Measurements from ENCODE around the gene RAB7A.
A peak's percentile ranks its signal among the peaks of the same experiment; 100 is the strongest.

Gene RAB7A

DNA sequence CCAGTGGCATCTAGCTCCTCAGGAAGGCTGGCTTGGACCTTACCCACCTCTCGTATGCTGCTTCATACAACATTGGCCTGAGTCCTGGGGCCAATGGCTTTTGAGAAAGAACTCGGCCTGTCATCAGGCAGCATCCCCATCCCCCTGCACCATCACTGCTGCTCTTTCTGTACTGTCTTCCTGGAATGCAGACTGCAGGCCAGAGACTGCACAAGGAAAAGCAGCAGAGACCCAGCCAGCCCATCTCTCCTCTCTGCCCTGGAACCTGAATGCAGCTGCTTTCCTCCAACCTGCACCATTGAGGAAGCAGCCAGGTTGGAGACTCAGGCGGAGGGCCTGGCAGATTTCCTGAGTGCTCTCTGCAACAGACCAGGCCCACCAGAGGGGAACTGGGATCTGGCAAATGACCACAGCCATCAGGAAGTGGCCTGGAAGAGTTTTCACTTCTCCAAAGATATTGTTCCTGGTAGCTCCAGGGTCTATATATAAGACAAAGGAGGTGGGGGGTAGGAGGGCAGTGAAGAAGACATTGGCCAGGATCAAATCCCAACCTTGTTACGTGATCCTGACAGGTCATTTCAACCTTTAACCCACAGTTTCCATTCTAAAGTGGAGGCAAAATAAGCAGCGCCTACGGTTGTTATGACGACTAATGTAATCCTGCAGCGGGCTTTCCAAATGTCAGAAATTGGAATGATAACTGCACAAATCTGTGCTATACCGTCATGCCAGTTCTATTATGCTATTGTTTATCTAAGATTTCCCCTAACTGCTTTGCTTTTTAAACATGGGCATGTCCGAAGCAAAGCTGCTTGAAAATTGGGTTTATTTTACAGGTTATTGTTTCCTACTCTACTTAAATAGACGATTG is 24.4 kb upstream of the RAB7A start:
- peak overlapping the region; percentile 83 for H2AFZ ChIP-seq (ENCODE audit: low read length)
- H2BK5ac ChIP-seq (ENCODE audit: low read length) = no peak overlapping the region
- peaks cover 0 to 10% of the 10 kb centered on the region in 2 donors for H3K4me1 ChIP-seq (ENCODE audit: control insufficient read depth in 2 of 2, insufficient read depth in 1 of 2, low read depth in 1 of 2, low read length in 2 of 2)
- no peaks in the 10 kb centered on the region for H3K79me1 ChIP-seq (ENCODE audit: low read depth, low read length)
- no peak overlapping the region for H2BK15ac ChIP-seq (ENCODE audit: low read length)
- H3K4me2 ChIP-seq (ENCODE audit: insufficient read depth, low read length, poor library complexity, severe bottlenecking) = no peak overlapping the region
- H3K4me3 ChIP-seq (ENCODE audit: low read length in 2 of 2) = no peak overlapping the region
- no peak overlapping the region for H2BK120ac ChIP-seq (ENCODE audit: low read depth, low read length)
- no peak overlapping the region for H3K4ac ChIP-seq (ENCODE audit: low read length)
- H2BK12ac ChIP-seq (ENCODE audit: low read length) = no peak overlapping the region
- no peaks in the 10 kb centered on the region for H3K9me3 ChIP-seq (replicated peaks in 1 of 2; ENCODE audit: control insufficient read depth in 2 of 2, insufficient read depth in 1 of 2, low read depth in 1 of 2, low read length in 2 of 2)
- WGBS, 2 donors (ENCODE audit: extremely low coverage in 2 of 2, insufficient read length in 2 of 2, insufficient replicate concordance in 1 of 2) = no CpG with 5 or more reads among the region's 11 CpGs
- no peak overlapping the region for H4K91ac ChIP-seq (ENCODE audit: low read depth, low read length, poor library complexity)
- no peaks in the 10 kb centered on the region for H3K36me3 ChIP-seq (replicated peaks in 1 of 2; ENCODE audit: control insufficient read depth in 2 of 2, insufficient read depth in 2 of 2, low read length in 2 of 2)
- H3K27me3 ChIP-seq (ENCODE audit: control insufficient read depth in 3 of 3, insufficient read depth in 3 of 3, low read depth in 1 of 3, low read length in 3 of 3) = peaks cover 0 to 3% (median 0%) of the 10 kb centered on the region in 3 experiments
- H2AK5ac ChIP-seq (ENCODE audit: low read depth, low read length) = no peak overlapping the region
- DNase-seq (ENCODE audit: low spot score) = no peak
- peak overlapping the region; percentile 56 for H3K18ac ChIP-seq (ENCODE audit: low read length)
- no peak overlapping the region for H3K27ac ChIP-seq (replicated peaks; ENCODE audit: low read length)
- no peak overlapping the region for H3K14ac ChIP-seq (ENCODE audit: low read length)
- no peak overlapping the region for H3K23ac ChIP-seq (ENCODE audit: low read depth, low read length, poor library complexity)
- H3K9ac ChIP-seq (ENCODE audit: low read depth, low read length, poor library complexity) = no peak overlapping the region
- H4K8ac ChIP-seq (ENCODE audit: low read depth, low read length) = no peak overlapping the region

- H3K79me1 ChIP-seq (ENCODE audit: low read depth, low read length) = no peaks in the 10 kb centered on the region
- H3K18ac ChIP-seq (ENCODE audit: low read length) = no peak overlapping the region
- H2BK120ac ChIP-seq (ENCODE audit: low read depth, low read length) = no peak overlapping the region
- H3K4me2 ChIP-seq (ENCODE audit: insufficient read depth, low read length, poor library complexity, severe bottlenecking) = no peak overlapping the region
- H2BK15ac ChIP-seq (ENCODE audit: low read length) = no peak overlapping the region
- H3K27ac ChIP-seq (replicated peaks; ENCODE audit: low read length) = no peak overlapping the region
- WGBS, 2 donors (ENCODE audit: extremely low coverage in 2 of 2, insufficient read length in 2 of 2, insufficient replicate concordance in 1 of 2) = no CpG with 5 or more reads among the region's 3 CpGs
- H3K14ac ChIP-seq (ENCODE audit: low read length) = no peak overlapping the region
- H3K4ac ChIP-seq (ENCODE audit: low read length) = no peak overlapping the region
- no peak for DNase-seq (ENCODE audit: low spot score)
- peaks cover 0 to 3% (median 0%) of the 10 kb centered on the region in 3 experiments for H3K27me3 ChIP-seq (ENCODE audit: control insufficient read depth in 3 of 3, insufficient read depth in 3 of 3, low read depth in 1 of 3, low read length in 3 of 3)
- H3K36me3 ChIP-seq (replicated peaks in 1 of 2; ENCODE audit: control insufficient read depth in 2 of 2, insufficient read depth in 2 of 2, low read length in 2 of 2) = no peaks in the 10 kb centered on the region
- H2AK5ac ChIP-seq (ENCODE audit: low read depth, low read length) = no peak overlapping the region
- H2BK5ac ChIP-seq (ENCODE audit: low read length) = no peak overlapping the region
- H2BK12ac ChIP-seq (ENCODE audit: low read length) = no peak overlapping the region
- H3K9me3 ChIP-seq (replicated peaks in 1 of 2; ENCODE audit: control insufficient read depth in 2 of 2, insufficient read depth in 1 of 2, low read depth in 1 of 2, low read length in 2 of 2) = no peaks in the 10 kb centered on the region
- no peak overlapping the region for H4K8ac ChIP-seq (ENCODE audit: low read depth, low read length)
- no peak overlapping the region for H3K4me3 ChIP-seq (ENCODE audit: low read length in 2 of 2)
- no peak overlapping the region for H3K9ac ChIP-seq (ENCODE audit: low read depth, low read length, poor library complexity)
- no peak overlapping the region for H2AFZ ChIP-seq (ENCODE audit: low read length)
- H4K91ac ChIP-seq (ENCODE audit: low read depth, low read length, poor library complexity) = no peak overlapping the region
- no peak overlapping the region for H3K23ac ChIP-seq (ENCODE audit: low read depth, low read length, poor library complexity)
- H3K4me1 ChIP-seq (ENCODE audit: control insufficient read depth in 2 of 2, insufficient read depth in 1 of 2, low read depth in 1 of 2, low read length in 2 of 2) = peaks cover 0 to 10% of the 10 kb centered on the region in 2 donors
These were observed 23.6 kb upstream of the RAB7A start for GRCh38 chr3:128702391-128702790.

DNA sequence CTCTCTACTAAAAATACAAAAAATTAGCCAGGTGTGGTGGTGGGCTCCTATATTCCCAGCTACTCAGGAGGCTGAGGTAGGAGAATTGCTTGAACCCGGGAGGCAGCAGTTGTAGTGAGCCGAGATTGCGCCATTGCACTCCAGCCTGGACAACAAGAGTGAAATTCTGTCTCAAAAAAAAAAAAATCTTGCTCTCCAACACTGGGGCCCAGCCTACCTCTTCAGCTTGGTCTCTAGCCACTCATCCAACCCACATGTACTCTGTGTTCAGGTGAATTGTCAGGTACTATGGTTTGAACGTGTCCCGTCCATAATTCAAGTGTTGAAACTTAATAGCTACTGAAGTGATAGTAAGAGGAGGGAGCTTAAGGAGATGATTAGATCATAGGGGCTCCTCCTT is 22.4 kb upstream of the RAB7A start:
- Histone ChIP-seq H3K9me3 (replicated peaks in 1 of 2; ENCODE audit: control insufficient read depth in 2 of 2, insufficient read depth in 1 of 2, low read depth in 1 of 2, low read length in 2 of 2) (no peaks in the 10 kb centered on the region), H3K27ac (replicated peaks; ENCODE audit: low read length) (no peak overlapping the region), H4K91ac (ENCODE audit: low read depth, low read length, poor library complexity) (no peak overlapping the region), H3K79me1 (ENCODE audit: low read depth, low read length) (no peaks in the 10 kb centered on the region), H2BK15ac (ENCODE audit: low read length) (no peak overlapping the region), H2AFZ (ENCODE audit: low read length) (no peak overlapping the region), H3K14ac (ENCODE audit: low read length) (no peak overlapping the region), H4K8ac (ENCODE audit: low read depth, low read length) (no peak overlapping the region), H3K4ac (ENCODE audit: low read length) (no peak overlapping the region), H3K4me3 (ENCODE audit: low read length in 2 of 2) (no peak overlapping the region), H2BK120ac (ENCODE audit: low read depth, low read length) (no peak overlapping the region), H2BK5ac (ENCODE audit: low read length) (no peak overlapping the region), H2BK12ac (ENCODE audit: low read length) (no peak overlapping the region), H3K36me3 (replicated peaks in 1 of 2; ENCODE audit: control insufficient read depth in 2 of 2, insufficient read depth in 2 of 2, low read length in 2 of 2) (no peaks in the 10 kb centered on the region), H3K23ac (ENCODE audit: low read depth, low read length, poor library complexity) (no peak overlapping the region), H2AK5ac (ENCODE audit: low read depth, low read length) (no peak overlapping the region), H3K9ac (ENCODE audit: low read depth, low read length, poor library complexity) (no peak overlapping the region), H3K18ac (ENCODE audit: low read length) (no peak overlapping the region), H3K27me3 (ENCODE audit: control insufficient read depth in 3 of 3, insufficient read depth in 3 of 3, low read depth in 1 of 3, low read length in 3 of 3) (no peaks in the 10 kb centered on the region), H3K4me1 (ENCODE audit: control insufficient read depth in 2 of 2, insufficient read depth in 1 of 2, low read depth in 1 of 2, low read length in 2 of 2) (peaks cover 0 to 10% of the 10 kb centered on the region in 2 donors), H3K4me2 (ENCODE audit: insufficient read depth, low read length, poor library complexity, severe bottlenecking) (no peak overlapping the region)
- no CpG with 5 or more reads among the region's 5 CpGs for WGBS, 2 donors (ENCODE audit: extremely low coverage in 2 of 2, insufficient read length in 2 of 2, insufficient replicate concordance in 1 of 2)
- DNase-seq (ENCODE audit: low spot score) = no peak

DNA sequence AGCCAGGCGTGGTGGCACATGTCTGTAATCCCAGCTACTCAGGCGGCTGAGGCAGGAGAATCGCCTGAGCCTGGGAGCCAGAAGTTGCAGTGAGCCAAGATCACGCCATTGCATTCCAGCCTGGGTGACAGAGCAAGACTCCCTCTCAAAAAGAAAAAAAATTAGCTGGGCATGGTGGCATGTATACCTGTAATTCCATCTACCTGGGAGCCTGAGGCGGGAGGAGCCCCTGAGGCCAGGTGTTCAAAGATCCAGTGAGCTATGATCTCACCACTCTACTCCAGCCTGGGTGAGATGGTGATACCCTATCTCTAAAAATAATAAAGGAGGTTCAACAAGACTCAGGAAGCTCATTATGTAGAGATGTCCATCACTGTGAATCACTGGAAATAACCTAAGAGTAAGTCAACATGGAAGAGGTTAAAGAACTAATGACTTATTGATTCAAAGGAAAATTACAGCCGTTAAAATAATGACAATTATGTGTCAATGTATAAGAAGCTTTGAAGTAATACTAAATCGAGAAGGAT is 19.8 kb upstream of the RAB7A start:
- Histone ChIP-seq H3K4ac (ENCODE audit: low read length) (no peak overlapping the region), H2AFZ (ENCODE audit: low read length) (no peak overlapping the region), H3K27me3 (ENCODE audit: control insufficient read depth in 3 of 3, insufficient read depth in 3 of 3, low read depth in 1 of 3, low read length in 3 of 3) (peaks cover 0 to 2% (median 0%) of the 10 kb centered on the region in 3 experiments), H3K79me1 (ENCODE audit: low read depth, low read length) (no peaks in the 10 kb centered on the region), H3K4me2 (ENCODE audit: insufficient read depth, low read length, poor library complexity, severe bottlenecking) (no peak overlapping the region), H4K91ac (ENCODE audit: low read depth, low read length, poor library complexity) (no peak overlapping the region), H3K4me1 (ENCODE audit: control insufficient read depth in 2 of 2, insufficient read depth in 1 of 2, low read depth in 1 of 2, low read length in 2 of 2) (peaks cover 2 to 8% of the 10 kb centered on the region in 2 donors), H3K4me3 (ENCODE audit: low read length in 2 of 2) (no peak overlapping the region), H2BK120ac (ENCODE audit: low read depth, low read length) (no peak overlapping the region), H3K36me3 (replicated peaks in 1 of 2; ENCODE audit: control insufficient read depth in 2 of 2, insufficient read depth in 2 of 2, low read length in 2 of 2) (no peaks in the 10 kb centered on the region), H2AK5ac (ENCODE audit: low read depth, low read length) (no peak overlapping the region), H3K9me3 (replicated peaks in 1 of 2; ENCODE audit: control insufficient read depth in 2 of 2, insufficient read depth in 1 of 2, low read depth in 1 of 2, low read length in 2 of 2) (no peaks in the 10 kb centered on the region), H3K9ac (ENCODE audit: low read depth, low read length, poor library complexity) (no peak overlapping the region), H3K23ac (ENCODE audit: low read depth, low read length, poor library complexity) (no peak overlapping the region), H4K8ac (ENCODE audit: low read depth, low read length) (no peak overlapping the region), H2BK5ac (ENCODE audit: low read length) (no peak overlapping the region), H3K18ac (ENCODE audit: low read length) (no peak overlapping the region), H2BK15ac (ENCODE audit: low read length) (no peak overlapping the region), H2BK12ac (ENCODE audit: low read length) (no peak overlapping the region), H3K14ac (ENCODE audit: low read length) (no peak overlapping the region), H3K27ac (replicated peaks; ENCODE audit: low read length) (no peak overlapping the region)
- no CpG with 5 or more reads among the region's 7 CpGs for WGBS, 2 donors (ENCODE audit: extremely low coverage in 2 of 2, insufficient read length in 2 of 2, insufficient replicate concordance in 1 of 2)
- DNase-seq (ENCODE audit: low spot score) = no peak
